Left renal pelvis (tissue), 4 donors: ENCODE results near the gene PREX1. TPM values are rescaled to one million over a fixed set of nuclear protein-coding genes. Genes with fewer than 3 reads are reported as not detected.

Source experiments
- DNase-seq, 4 donors: peaks; one replicate each; pipeline ENCODE4 v3.0.0-alpha.2; 2013; ENCODE audit warnings: low read depth in 4 of 4, low spot score in 3 of 4
- polyA plus RNA-seq, 4 donors: library from polyadenylated mRNA; unstranded; fragments of 120-200 nt; gene quantifications; one replicate each; pipeline ENCODE4 v1.2.1, GENCODE V29; 2013; ENCODE audit not compliant: insufficient read length in 4 of 4

The PREX1 gene
- polyA plus RNA-seq, 4 donors, result 11.2 to 14.5 (median 14.3) TPM

- no peak for DNase-seq
Measured at GRCh38 chr20:48616481-48616880, 211.3 kb downstream of the PREX1 start.

GRCh38 chr20:48615871-48616270, 211.9 kb downstream of the PREX1 start:
- DNase-seq, result no peak

- no peak for DNase-seq
Measured at GRCh38 chr20:48614593-48615274, 213.1 kb downstream of the PREX1 start.

GRCh38 chr20:48613926-48614325, 213.9 kb downstream of the PREX1 start:
- DNase-seq, result no peak

- no peak for DNase-seq
Measured at GRCh38 chr20:48612335-48612734, 215.5 kb downstream of the PREX1 start.

GRCh38 chr20:48610996-48611395, 216.8 kb downstream of the PREX1 start:
- no peak for DNase-seq

- no peak for DNase-seq
Measured at GRCh38 chr20:48609491-48609978, 218.3 kb downstream of the PREX1 start.

- DNase-seq, result no peak
Measured at GRCh38 chr20:48608756-48609155, 219.0 kb downstream of the PREX1 start.

GRCh38 chr20:48607544-48607865, 220.3 kb downstream of the PREX1 start:
- no peak for DNase-seq

GRCh38 chr20:48606841-48607543, 220.8 kb downstream of the PREX1 start:
- DNase-seq, result no peak

GRCh38 chr20:48606172-48606840, 221.5 kb downstream of the PREX1 start:
- DNase-seq, result no peak

GRCh38 chr20:48605364-48606171, 222.2 kb downstream of the PREX1 start:
- no peak for DNase-seq

GRCh38 chr20:48604936-48605335, 222.9 kb downstream of the PREX1 start:
- no peak for DNase-seq

- no peak for DNase-seq
Measured at GRCh38 chr20:48604426-48604825, 223.4 kb downstream of the PREX1 start.

GRCh38 chr20:48603819-48604405, 223.9 kb downstream of the PREX1 start:
- DNase-seq, result no peak

- no peak for DNase-seq
Measured at GRCh38 chr20:48603116-48603818, 224.5 kb downstream of the PREX1 start.

GRCh38 chr20:48601798-48602197, 226.0 kb downstream of the PREX1 start:
- DNase-seq, result no peak

GRCh38 chr20:48600470-48600945, 227.3 kb downstream of the PREX1 start:
- no peak for DNase-seq

- DNase-seq, result no peak
Measured at GRCh38 chr20:48599748-48600469, 227.9 kb downstream of the PREX1 start.
